Astrocyte of the hippocampus (primary cell): ENCODE measurements around the gene OR4X1.
"Not testable (repeated sequence)": the region's sequence is repeated elsewhere in the genome, so short reads cannot be mapped to it uniquely, and the experiment has no call there.

Experiments
- DNase-seq: peaks from one replicate; pipeline ENCODE4 v3.0.0; 2011; ENCODE audit warnings: low read depth, low spot score

The OR4X1 gene

GRCh38 chr11:48263423-48263911, at the start of gene OR4X1:
TSS of gene OR4X1 (plus strand) at chr11:48263861. CDS start at chr11:48263861, 0 bp downstream.
- DNase-seq = no peak

- no peak for DNase-seq
These were observed 47.2 kb upstream of the OR4X1 start, which contains the start of gene OR4B1 for GRCh38 chr11:48216510-48216909. TSS of gene OR4B1 (plus strand) at chr11:48216810. CDS start at chr11:48216810, 0 bp downstream.

GRCh38 chr11:48228761-48229160, 34.9 kb upstream of the OR4X1 start:
- DNase-seq = no peak

- DNase-seq = not testable (repeated sequence)
These were observed 33.6 kb upstream of the OR4X1 start for GRCh38 chr11:48230057-48230456.

GRCh38 chr11:48237727-48238126, 25.9 kb upstream of the OR4X1 start:
- DNase-seq = no peak

- no peak for DNase-seq
These were observed 21.2 kb upstream of the OR4X1 start for GRCh38 chr11:48242501-48242900.

GRCh38 chr11:48244804-48245203, 18.9 kb upstream of the OR4X1 start, which contains the start of gene OR4X2:
TSS of gene OR4X2 (plus strand) at chr11:48245104. CDS start at chr11:48245104, 0 bp downstream.
- DNase-seq = no peak

GRCh38 chr11:48248902-48249301, 14.8 kb upstream of the OR4X1 start:
- DNase-seq = no peak

GRCh38 chr11:48261600-48261999, 2.1 kb upstream of the OR4X1 start:
- no peak for DNase-seq

- DNase-seq = no peak
These were observed 7.0 kb downstream of the OR4X1 start for GRCh38 chr11:48270621-48271020.

GRCh38 chr11:48272606-48273005, 8.9 kb downstream of the OR4X1 start:
- no peak for DNase-seq

GRCh38 chr11:48305923-48306322, 42.3 kb downstream of the OR4X1 start, which contains the start of gene OR4S1:
TSS of gene OR4S1 (plus strand) at chr11:48306223. CDS start at chr11:48306223, 0 bp downstream.
- no peak for DNase-seq

GRCh38 chr11:48307760-48308386, 44.2 kb downstream of the OR4X1 start:
- DNase-seq = peak; percentile 55

- not testable (repeated sequence) for DNase-seq
These were observed 49.9 kb downstream of the OR4X1 start for GRCh38 chr11:48313590-48313989.
